ENCODE measurements around the gene CAPZB.

The CAPZB gene

DNA sequence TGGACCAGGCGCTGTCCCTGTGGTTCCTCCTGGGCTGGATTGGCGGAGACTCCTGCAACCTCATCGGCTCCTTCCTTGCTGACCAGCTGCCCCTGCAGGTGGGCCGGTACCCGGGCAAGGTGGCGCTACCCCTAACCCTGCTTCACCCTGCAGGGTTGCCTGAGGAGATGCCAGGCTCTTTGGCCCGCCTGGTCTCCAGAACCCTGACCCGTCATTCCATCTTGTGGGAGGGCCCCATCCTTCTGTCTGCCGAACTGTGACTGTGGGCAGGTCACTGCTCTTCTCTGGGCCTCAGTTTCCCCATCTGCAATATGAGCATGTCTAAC, 160.7 kb downstream of the CAPZB start:
- DNase-seq = no peak

DNA sequence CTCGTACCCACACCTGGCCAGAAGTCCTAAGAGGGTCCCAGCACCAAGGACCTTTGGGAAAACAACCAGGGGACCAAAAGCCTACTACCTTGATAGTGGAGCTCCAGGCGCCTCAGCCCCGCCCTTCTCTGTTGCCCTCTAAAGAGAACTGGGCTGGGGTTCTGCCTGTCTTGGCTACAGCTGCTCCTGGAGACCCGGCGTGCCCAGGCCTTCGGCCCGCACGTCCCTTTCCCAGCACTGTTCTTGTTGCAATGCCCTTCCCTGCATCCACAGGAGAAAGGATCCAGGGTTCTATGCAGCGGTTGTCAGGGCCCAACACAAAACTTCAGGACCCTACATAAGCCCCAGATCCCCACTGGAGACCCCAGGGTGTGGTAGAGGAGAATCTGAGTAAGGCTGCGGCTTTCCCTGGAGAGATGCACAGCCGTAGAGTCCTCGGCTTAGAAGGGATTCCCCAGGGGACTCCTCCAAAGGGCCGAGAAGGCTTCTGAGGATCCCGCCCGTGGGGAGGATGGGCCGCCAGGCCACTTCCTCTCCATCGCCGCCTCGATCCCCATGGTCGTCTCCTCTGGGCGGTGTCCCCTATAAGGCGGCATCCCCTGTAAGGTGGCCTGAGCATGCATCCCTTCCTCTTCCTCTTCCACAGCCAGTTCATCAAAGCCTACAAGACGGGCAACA, 161.2 kb downstream of the CAPZB start:
- DNase-seq = no peak

DNA sequence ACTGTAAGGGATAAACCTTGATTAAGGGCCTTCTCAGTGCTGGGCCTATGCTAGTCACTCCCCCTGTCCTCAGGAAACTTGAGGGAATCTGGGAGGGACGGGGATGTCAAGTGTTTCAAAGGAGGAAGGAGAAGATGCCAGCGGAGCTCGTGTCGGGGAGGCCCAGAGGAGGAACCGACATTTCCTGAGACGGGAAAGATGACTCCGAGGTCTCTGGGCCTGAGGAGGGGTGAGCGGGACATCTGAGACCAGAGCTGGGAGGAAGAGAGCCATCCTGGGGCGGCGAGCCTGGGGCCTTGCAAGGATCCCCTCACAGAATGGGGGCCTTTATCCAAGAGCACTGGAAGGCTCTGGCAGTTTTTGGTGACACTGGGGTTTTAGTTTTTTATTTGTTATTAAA, 162.9 kb downstream of the CAPZB start:
- DNase-seq = no peak

DNA sequence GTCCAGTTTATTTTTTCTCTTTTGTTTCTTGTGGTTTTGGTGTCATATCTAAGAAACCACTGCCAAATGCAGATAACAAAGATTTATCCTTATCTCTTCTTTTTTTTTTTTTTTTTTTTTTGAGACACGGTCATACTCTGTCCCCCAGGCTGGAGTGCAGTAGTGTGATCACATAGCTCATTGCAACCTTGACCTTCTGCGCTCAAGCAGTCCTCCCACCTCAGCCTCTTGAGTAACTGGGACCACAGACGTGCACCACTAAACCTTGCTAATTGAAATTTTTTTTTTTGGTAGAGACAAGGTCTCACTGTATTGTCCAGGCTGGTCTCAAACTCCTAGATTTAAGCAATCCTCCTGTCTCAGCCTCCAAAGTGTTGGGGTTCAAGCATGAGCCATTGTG, 164.3 kb downstream of the CAPZB start:
- DNase-seq = no peak

DNA sequence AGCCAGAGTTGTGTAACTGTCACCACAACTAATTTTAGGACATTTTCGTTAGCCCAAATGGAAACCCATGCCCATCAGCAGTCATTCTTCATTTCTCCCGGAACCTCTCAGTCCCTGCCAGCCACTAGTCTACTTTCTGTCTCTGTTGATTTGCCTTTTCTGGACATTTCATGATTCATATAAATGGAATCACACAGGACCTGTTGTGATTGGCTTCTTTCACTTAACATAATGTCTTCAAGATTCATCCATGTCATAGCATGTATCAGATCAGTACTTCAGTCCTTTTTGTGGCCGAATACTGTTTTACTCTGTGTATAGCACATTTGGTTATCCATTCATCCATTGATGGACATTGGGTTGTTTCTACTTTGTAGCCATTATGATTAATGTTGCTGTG, 166.1 kb downstream of the CAPZB start:
- DNase-seq = no peak

DNA sequence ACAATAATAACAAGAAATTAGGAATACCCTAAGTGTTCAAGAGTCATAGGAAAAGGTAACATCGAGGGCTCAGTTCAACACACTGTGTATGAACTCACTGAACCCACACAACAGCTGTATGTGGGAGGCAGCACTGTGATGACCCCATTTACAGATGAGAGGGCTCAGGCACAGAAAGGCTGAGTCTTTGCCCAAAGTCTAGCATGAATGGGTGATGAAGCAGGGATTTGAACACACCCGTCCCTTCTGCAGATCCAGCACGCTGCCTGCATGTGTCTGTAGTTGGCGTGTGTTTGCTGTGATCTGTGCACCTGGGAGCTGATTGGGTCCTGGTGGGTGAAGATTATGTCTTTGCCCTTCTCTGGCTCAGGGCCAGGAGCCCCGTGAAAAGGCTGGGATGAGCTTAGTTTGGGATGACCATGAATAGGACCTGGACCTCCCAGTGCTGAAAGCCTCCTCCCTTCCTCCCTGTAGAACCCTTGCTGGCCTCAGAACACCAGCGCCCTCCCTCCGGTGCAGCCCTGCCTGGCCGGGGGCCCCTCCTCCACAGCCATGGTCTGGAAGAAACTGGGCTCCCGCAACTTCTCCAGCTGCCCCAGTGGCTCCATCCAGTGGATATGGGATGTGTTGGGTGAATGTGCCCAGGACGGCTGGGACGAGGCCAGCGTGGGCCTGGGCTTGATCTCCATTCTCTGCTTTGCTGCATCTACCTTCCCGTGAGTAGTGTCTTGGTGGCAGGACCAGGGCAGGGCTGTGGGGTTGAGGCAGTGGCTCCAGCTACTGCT, 168.0 kb downstream of the CAPZB start:
- DNase-seq = no peak

DNA sequence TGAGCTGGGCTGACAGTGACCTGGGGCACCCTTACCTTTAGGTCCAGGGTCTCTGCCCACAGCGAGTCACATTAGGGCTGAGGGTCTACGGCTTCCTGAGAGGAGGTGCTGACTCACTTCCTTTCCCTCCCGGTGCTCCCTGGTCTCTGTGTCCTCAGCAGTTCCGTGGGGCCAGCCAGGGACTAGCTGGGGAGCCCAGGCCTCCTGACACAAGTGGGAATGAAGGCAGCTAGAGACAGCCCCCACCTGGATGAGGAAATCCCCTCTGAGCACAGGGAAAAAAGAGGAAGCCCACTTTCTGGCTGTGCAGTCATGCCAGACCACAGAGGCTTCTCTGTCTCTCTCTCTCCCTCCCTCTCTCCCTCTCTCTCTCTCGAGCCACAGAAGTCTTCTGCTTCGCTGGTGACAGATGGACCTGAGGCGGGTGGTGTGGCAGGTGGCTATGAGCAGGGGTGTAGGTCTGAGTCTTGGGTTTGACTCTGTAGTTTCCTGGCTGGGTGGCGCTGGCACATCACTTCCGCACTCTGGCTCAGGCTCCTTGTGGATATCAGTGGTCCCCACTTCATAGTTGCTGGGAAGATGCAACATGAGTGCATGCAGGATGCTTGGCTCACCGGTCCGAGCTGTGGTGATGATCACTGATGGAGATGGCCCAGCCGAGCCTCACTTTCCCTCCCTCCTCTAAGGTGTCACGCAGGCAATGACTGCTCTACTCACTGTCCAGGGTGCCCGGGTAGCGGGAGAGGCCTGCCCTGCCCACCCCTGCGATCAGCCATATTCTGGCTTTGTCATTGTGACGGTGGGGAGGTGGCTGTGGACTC, 169.8 kb downstream of the CAPZB start:
- DNase-seq = no peak

DNA sequence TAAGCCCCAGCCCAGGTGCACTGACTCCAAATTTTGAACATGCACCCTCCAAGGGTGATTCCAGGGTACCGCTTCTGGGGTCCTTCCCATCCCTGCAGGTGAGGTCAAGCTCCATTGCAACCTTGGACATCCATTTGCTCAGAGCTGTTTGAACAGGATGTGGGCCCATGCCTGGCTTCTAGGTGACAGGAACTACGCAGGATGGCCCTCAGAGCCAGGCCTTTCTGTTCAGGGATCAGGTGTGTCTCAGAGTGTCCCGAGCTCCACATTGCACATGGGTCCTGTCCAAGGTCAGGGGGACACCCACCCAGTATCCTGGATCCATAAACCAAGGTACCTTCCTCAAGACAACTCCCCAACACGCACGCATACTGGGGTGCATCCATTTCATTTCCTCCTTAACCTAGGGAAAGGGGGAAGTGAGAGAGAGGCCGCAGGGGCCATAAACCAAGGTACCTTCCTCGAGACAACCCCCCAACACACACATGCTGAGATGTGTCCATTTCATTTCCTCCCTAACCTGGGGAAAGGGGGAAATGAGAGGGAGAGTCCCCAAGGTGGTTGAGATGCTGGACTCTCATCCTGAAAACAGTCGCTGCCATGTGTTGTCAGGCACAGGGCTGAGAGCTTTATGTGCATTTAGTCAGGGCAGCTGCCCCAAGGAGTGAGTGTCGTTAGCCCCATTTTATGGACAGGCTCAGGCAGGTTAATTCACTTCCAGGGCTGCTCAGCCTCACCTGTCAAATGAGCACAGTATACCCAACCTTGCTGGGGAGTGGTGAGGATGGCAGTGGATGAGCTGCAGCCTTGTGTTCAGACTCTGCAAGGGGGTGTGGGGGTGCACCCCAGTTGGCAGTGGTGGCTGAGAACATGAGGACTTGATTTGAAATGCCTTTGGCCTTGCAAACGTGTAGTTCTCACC, 171.1 kb downstream of the CAPZB start:
- DNase-seq = no peak

DNA sequence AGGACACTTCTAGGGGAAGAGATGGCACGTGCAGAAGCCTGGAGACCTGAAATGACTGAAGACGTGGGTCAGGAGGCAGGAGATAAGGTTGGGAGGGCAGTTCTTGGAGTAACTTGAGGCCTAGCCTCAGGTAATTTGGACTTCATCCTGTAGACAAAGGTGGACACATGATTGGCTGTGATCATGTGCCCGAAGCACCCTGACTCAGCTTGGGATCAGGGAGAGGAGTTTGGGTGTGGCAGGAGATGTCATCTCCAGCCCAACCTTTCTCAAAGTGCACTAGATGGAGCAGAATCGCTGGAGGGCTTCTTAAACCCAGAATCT, 171.7 kb downstream of the CAPZB start:
- no peak for DNase-seq

DNA sequence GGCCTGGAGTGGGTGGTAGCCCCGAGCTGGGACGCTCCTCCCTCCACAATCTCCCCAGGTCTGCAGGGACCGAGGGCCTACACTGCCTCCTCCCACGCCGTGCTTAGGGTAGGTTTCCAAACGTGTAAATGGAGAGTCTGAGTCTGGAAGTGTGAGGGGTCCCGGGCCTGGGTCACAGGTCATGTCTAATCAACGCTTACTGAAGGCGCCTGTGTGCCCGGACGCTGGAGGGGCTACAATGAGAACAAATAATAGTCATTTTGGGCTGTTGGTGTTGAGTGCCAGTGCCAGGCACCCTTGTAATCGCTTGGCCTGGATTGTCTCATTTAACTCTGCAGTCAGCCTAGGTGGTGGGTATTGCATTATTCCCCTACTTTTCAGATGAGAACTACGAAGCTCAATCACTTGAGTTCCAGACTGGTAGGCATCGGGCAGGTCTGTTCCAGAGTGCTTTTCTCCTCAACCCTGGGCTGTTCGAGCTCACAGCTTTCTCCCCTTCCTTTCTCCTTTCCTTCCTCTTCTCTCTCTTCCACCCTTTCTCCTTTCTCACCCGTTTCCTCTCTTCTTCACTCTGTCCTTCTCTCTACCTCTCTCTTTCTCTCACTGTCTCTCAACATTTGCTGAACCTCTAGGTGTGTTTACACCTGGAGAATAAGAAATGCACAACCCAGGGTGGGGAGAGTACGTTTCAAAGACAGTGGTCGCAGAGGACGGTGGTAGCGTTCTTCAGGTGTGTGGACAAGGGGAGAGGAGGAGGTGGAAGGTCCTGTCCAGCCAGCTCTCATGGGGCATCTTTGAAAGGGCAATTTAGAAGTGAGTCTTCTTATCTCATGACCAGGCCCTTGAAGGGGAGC, 172.3 kb downstream of the CAPZB start:
- DNase-seq = no peak

DNA sequence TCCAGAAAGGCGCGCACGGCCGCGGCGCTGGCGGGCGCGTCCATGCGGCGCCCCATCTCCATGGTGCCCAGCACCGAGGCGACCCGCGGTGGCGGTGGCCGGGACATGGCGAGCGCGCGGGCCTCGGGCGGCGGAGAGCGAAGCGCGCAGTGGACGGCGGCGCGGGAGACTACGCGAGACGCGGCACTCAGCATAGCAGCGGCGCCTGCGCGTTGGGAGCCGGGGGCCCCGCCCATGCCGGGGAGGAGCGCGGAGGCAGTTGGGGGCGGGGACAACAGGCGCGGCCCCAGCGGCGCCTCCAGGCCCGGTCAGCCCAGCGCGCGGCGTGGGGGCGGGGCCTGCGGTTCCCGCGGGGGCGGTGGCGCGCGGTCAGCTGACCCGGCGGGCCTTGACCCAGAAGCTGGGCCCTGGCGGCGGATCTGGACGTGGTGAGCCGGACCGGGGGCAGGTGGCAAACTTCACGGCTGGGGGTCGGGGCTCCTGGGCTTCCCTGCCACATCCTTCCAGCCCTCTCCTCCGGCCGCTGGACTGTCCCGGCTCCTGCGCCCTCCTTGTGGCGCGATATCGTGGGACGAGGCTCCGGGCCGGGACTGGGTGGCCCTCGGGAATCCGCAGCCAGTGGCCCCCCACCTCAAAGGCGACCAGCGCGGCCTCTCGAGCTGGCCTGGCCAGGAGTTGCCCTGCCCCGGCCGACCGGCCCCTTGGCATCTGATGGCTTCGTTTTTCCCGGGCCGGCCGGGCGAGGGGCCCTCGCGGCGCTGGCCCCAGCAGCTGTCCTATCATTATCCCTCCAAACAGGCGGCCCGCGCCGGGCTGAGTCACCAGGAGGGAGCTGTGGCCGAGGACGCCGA, 173.2 kb downstream of the CAPZB start, which contains the start of the genes AKR7A2 and SLC66A1:
TSS of gene AKR7A2 (minus strand) at position 214 of the 851 bp plus-strand sequence. CDS start at position 194, 20 bp downstream.
TSS of gene SLC66A1 (plus strand) at position 396 of the 851 bp plus-strand sequence. CDS start 5,352 bp downstream, outside the sequence.
- DNase-seq = peak; percentile 89

DNA sequence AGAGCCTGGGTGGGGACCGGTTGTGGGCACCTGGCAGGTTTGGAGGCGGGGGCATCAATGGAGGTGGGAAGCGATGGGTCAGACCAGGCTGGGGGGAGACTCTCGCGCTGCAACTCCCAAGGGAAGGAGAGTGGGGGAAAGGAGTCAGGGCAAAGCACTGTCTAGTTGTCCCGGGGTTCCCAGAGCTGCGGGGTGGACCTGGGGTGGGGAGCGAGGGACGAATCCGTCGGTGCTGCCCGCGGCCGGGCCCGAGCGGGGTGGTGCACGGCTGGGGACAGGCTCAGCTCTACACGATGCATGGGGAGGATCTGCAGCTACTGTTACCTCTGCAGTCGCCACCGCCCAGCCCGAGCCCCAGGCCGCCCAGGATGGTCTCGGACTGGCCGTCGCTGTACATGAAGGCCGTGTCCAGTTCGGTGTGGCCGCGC, 173.8 kb downstream of the CAPZB start:
- DNase-seq = no peak

DNA sequence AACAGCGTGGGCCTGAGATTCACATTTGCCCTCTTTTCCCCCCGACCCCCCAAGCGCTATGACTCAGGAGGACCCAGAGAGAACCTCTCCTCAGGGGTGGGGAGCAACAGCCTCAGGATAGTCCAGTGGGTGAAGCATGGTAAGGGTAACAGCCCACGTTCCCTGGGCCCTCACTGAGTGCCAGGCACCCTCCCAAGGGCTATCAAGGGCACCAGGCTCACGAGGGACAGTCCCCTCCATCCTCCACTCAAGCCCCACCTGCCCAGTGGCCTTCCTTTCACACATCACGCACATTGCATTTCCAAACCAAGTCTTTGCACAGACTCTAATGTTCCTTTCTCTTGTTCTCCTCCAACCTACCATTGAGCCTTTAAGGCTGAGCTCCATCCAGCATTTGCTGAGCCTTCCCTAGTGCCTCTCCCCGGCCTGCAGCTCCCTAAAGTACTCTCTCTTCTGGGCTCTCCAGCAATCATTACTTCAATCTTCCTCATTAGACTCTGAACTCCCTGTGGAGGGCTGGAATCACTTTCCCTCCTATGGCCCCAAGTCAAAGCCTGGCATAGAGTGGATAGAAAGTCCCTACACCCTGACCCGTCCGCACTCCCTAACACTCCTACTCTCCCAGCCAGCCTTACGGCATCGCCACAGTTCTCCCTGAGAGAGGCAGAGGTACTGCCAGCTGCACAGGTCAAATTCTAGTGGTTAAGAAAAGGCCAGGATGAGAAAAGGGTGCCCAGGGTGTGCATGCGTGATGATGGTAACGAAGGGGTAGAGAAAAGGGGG, 174.4 kb downstream of the CAPZB start:
- DNase-seq = no peak

DNA sequence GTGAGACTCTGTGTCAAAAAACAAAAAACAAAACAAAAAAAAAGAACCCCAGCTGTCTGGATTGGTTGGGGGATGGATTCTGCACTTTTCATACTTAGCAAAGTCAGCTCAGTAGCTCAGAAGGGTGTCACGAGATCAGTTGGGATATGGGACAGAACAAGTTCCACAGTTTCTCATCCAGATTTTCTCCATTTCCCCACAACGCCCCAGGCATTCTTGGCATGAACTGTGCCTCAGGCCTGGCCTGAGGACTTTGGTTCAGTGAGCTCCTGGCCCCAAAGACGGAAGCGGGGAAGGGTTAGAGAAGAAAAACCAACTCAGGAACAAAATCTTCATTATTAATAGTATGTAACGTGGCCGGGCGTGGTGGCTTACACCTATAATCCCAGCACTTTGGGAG, 175.3 kb downstream of the CAPZB start:
- no peak for DNase-seq

DNA sequence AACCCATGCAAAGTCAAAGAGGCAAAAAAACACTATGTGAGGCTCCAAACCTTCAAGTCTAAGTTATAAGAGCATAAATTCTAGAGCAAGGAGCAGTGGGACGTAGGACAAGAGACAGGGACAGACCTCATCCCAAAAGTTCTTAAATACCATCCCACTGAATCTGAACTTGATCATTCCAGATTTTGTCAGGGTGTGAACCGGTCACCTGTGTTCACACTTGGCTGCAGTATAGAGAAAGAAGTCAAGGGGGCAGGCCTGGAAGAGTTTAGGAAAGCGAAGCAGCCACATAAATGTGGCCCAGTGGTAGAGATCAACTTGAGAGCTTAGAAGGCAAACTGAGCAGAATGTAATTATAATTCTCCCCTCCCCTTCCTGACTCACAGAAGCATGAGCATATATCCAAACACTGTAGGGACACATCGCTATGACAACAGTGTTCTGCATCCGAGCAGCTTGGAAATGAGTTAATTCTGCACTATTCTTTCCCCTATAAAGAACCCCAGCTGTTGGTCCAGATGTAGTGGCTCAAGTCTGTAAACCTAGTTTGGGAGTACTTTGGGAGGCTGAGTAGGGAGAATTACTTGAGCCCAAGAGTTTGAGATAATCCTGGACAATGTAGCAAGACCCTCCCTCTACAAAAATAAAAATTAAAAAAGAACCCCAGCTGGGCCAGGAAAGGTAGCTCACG, 176.1 kb downstream of the CAPZB start:
- no peak for DNase-seq

DNA sequence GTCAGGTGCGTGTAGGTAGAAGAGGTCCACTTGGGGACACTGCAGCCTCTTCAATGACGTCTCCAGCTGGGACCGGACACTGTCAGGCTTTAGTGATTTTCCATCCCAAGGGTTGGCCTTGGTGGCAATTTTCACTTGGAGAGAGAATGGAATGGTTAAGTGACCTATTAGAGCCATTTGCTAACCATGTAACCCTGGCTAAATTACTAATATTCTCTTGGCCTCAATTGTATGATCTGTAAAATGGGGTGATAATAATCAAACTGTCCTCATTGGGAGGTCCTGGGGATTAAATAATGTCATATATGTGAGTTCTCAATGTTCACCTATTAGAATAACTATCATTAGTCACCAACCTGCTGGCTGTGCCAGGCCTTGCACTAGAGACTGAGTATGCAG, 176.8 kb downstream of the CAPZB start:
- DNase-seq = no peak

DNA sequence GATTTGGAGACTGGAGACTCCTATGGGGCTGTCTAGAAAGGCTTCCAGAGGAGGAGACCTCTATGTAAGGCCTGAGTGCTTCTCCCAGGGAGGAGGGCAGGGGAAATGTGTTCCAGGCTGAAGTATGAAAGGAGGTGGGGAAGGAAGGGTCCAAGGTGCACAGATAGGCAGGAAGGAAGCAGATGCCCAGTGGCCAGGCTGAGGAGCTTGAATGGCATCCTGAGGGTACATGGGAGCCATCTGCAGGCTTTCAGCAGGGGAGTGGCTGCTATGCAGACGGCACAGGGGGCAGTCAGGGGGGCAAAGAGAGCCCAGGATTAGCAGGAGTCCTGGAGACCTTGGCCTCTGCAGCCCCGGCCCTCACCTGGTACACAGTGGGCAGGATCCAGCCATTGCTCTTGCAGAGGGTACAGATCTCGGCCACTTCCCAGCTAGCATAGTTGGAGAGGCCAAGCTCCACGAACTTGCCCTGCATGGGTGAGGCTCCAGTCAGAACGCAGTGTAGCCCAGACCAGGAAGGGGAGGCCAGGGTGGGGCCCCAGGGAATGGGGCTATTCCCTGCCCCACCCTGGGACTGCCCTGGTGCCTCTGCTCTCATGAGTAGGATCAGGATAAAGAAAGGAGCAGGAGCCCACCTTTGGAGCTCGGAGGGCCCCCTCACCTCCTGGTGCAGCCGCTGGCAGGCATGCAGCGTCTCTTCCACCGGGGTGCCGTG, 177.4 kb downstream of the CAPZB start:
- no peak for DNase-seq

DNA sequence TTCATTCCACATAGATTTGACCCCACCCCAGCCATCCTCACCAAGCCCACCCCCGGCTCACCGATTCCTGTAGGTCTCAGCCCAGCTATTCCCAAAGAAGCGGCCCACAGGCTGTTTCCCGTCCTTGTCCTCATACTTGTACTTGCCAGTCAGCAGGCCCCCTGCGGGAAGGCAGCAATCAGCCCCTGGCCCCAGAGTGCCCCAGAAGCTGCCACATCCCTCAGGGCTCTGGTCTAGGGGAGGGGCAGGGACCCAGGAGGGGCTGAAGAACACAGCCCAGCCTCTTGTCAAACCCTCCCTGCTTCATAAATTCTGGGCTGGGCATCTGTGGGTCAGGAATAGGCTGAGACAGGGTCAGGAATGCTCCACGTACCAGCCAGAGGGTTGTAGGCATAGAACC, 178.4 kb downstream of the CAPZB start:
- no peak for DNase-seq

DNA sequence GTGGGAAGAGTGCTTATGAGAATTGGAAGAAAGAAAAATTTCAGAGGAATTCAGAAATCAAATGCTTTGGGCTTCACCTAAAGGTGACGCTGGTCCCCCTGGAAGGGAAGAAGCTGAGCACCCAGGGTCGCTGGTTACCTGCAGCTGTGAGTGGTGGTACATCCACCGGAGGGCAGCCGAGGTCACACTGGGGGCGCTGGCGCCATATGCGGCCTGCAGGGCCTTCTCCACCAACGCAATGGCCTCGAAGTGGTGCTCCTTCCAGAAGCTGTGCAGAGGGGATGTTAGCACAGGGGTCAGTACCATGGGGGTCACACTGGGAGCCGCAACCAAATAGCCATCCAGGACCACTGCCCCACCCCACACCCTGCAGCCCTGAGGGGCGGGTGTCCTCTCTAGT, 179.5 kb downstream of the CAPZB start:
- no peak for DNase-seq

All from activated CD8-positive, alpha-beta memory T cell treated with anti-CD3 and anti-CD28 coated beads, Interleukin-2, amount 50 U/mL, for 4 hours (primary cell).